VCaP (cell line): Measurements from ENCODE around the gene TYW1.
"Not testable (repeated sequence)": the region's sequence is repeated elsewhere in the genome, so short reads cannot be mapped to it uniquely, and the experiment has no call there.

Source experiments
- H3K27ac ChIP-seq: fragments of 450-650 bp; 2 replicates; pipeline ENCODE4 v1.5.1; 2017
- TF ChIP-seq, protein P1 (sequence below): fragments of 450-650 bp; conservative IDR thresholded peaks from 2 replicates; pipeline ENCODE4 v1.5.1; 2017; ENCODE audit warnings: mild to moderate bottlenecking, moderate library complexity

The TYW1 gene

DNA sequence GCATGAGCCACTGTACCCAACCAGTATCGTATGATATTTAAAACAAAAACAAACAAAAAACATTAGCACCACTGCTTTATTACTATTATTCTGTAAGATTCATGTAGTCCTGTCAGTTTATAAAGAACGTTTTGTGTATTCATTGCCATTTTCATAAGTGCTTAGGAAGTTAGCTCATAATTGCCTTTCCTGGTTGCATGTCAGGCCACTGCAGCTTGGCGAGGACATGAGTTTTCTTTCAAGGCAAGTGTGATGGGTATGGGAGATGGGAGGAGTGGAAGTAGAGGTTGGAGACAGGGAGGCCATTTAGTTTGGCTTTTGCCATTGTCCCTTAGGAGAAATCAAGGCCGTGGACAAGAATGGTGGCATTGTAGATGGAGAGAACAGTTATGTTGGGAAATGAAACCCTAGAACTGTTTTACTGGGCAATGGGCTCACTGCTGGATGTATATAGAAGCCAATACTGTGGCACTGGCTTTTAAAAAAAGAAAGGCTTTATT, 48.9 kb downstream of the TYW1 start:
- TF ChIP-seq, protein P1, sequence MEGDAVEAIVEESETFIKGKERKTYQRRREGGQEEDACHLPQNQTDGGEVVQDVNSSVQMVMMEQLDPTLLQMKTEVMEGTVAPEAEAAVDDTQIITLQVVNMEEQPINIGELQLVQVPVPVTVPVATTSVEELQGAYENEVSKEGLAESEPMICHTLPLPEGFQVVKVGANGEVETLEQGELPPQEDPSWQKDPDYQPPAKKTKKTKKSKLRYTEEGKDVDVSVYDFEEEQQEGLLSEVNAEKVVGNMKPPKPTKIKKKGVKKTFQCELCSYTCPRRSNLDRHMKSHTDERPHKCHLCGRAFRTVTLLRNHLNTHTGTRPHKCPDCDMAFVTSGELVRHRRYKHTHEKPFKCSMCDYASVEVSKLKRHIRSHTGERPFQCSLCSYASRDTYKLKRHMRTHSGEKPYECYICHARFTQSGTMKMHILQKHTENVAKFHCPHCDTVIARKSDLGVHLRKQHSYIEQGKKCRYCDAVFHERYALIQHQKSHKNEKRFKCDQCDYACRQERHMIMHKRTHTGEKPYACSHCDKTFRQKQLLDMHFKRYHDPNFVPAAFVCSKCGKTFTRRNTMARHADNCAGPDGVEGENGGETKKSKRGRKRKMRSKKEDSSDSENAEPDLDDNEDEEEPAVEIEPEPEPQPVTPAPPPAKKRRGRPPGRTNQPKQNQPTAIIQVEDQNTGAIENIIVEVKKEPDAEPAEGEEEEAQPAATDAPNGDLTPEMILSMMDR: no peak
- no peak overlapping the region for H3K27ac ChIP-seq

DNA sequence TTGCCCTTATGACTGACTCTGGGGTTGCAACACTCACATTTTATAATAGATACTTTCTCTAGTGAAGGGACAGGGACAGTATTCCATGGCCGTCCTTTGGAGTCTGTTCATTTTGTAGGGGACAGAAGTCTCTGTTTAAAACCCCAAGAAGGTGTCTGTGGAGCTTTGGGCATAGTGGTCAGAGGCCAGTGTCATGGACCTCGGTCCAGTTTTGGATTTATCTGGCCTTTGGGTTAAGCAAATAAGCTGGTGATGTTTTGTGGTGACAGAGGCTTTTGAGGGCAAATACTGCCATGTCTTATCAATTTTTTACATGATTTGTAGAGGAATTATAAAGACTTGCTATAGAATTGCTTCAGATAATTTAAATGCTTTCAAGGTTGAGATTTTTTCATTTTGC, 50.2 kb downstream of the TYW1 start:
- H3K27ac ChIP-seq: not testable (repeated sequence)

DNA sequence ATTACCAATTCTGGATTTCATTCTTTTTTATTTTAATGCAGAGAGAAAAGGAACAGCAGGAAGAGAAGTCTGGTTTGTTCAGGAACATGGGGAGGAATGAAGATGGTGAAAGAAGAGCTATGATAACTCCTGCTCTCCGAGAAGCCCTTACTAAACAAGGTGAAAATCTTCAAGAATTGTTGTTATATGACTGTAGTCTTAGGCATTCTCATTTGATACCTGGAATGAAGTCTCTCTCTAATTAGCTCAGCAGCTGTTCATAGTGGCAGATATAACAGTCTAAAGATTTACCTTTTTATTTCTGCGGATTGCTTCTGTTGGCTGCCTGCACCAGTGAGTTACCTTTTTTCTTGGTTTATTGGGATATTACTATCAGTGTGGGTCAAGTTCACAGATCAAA, 53.3 kb downstream of the TYW1 start:
- not testable (repeated sequence) for H3K27ac ChIP-seq

DNA sequence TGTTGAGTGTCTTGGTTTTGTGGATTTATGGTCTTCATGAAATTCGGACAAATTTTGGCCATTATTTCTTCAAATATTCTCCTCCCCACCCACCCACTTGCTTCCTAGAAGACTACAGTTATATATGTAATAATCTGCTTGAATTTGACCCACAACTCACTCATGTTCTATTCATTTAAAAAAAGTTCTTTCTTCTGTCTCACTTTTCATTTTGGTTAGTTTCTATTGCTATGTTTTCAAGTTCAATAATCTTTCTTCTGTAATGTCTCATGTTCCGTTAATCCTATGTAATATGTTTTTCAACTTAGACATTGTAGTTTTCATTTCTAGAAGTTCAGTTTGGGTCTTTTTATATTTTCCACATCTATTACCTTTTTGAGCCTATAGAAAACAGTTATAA, 55.5 kb downstream of the TYW1 start:
- not testable (repeated sequence) for H3K27ac ChIP-seq

DNA sequence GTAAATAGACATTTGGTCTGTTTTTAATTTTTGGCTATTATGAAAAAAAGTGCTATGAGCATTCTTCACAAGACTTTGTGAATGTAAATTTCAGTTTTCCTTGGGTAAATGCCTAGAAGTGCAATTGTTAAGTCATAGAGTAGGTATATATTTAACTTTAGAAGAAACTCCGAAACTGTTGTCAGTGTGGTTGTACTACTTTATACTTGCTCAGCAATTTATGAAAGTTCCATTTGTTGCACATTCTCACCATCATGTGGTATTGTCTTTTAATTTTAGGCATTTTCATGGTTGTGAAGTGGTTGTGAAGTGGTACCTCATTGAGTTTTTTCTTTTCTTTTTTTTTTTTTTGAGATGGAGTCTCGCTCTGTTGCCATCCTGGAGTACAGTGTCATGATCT, 60.0 kb downstream of the TYW1 start:
- TF ChIP-seq, protein P1: no peak
- no peak overlapping the region for H3K27ac ChIP-seq

DNA sequence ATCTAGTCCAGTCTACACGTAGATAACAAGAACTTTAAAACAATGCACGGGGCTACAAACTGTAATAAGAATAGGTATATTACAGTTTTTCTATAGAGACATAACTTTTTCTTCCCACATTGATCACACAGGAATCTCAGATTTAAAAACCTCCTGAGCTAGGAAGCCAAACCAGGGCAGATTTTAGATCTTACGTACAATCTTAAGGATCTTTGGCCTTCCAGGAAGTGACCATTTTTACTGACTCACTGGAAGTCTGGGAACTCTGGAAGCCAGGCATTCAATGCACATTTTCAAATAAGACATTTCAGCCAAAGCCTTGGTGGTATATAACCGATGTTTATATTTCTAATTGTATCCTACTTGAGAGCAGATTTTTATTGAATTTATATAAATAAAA, 64.7 kb downstream of the TYW1 start:
- not testable (repeated sequence) for H3K27ac ChIP-seq

DNA sequence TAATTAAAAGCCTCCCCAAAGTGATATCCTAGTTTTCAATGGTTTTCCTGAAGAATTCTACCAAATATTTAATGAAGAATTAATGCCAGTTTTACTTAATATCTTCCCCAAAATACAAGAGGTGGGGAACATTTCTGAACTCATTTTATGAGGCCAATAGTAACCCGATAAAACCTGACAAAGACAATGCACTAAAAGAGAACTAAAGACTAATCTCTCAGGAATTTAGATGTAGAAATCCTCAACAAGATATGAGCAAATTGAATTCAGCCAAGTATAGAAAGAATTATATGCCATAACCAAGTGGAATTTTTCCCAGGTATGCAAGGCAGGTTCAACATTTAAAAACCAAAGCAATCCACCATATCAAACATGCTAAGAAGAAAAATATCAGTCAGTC, 66.2 kb downstream of the TYW1 start:
- H3K27ac ChIP-seq: not testable (repeated sequence)

DNA sequence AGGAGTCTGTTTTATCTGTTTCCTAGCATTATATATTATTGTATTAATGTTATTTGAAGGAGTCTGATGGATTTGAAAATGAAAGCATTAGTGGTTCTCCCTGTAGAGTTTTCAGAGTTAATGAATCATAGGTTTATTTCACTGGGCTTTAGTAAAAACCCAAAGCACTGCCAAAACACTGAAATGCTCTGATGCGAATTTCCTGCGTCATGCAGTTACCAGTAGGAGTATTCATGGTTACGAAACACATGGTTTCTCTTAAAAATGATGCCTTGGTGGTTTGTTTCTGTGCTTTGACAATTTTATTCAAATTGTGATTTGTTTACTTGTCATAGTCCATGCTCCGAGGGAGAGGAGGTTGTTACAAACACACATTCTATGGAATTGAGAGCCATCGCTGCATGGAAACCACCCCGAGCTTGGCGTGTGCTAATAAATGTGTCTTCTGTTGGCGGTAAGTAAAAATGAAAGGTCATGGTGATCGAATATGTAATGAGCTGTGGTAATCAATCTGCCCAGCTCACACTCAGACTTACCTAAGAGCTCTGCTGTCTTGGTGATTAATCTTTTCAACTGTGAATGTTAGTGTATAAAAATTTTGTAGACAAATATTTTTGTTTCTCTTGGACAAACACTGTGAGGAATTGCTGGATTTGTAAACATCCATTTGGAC, 70.5 kb downstream of the TYW1 start:
- peak overlapping the region; percentile 54 for H3K27ac ChIP-seq

DNA sequence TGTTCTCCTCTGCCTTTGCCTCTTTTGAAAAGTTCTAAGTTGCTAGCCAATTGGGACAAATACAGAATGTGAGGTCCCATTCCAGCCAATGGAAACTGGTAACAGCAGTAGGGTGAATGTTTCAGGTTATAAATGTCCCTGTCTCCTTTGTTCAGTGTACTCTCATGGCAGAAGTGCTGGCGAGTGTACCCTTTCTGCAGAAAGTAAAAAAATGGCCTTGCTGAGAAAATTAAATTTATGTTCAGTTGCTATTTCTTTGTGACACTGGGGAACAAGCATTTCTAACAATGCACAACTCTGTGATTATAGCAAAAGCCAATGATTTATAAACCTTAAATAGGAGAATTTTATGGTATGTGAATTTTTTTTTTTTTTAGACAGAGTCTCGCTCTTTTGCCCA, 79.5 kb downstream of the TYW1 start:
- H3K27ac ChIP-seq: not testable (repeated sequence)

DNA sequence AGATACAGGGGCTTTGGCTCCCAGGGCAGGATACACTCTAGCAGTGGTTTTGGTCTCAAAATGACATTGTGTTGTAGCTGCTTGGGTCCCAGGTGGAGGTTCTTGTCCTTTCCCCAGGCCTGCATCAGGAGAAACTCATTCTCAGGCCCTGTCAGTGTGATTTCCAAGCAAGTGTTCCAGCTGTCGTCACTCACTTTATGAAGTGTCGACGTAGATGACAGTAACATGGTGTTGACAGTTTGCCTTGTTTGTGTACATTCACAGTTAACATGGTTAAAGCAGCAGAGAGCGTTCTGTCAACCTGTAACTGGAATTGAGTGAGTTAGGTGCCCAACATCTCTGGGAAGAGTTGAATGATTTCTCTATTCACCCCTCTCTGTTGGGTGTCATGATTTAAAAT, 86.2 kb downstream of the TYW1 start:
- not testable (repeated sequence) for H3K27ac ChIP-seq

DNA sequence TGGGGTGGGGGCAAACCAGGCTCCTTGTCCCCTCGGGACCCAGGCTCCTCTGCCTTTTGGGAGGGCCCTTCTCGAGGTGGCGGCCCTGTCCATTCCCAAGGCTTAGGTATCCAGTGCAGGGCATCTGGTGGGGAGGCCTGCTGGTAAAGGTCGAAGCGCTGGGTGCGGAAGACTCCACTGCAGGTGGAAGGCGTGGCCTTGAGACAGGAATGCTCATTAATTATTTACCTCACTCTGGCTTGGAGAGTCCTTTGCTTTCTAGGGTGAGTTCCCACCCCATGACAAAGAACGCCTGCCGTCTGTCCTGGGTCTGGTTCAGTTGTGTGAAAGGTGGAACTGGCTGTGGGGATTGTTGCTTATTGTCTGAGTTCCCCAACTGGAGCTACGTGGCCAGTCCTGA, 92.6 kb downstream of the TYW1 start:
- H3K27ac ChIP-seq: not testable (repeated sequence)

DNA sequence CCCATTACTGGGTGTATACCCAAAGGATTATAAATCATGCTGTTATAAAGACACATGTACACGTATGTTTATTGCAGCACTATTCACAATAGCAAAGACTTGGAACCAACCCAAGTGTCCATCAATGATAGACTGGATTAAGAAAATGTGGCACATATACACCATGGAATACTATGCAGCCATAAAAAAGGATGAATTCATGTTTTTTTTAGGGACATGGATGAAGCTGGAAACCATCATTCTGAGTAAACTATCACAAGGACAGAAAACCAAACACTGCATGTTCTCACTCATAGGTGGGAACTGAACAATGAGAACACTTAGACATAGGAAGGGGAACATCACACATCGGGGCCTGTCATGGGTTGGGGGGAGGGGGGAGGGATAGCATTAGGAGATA, 94.4 kb downstream of the TYW1 start:
- H3K27ac ChIP-seq: not testable (repeated sequence)

DNA sequence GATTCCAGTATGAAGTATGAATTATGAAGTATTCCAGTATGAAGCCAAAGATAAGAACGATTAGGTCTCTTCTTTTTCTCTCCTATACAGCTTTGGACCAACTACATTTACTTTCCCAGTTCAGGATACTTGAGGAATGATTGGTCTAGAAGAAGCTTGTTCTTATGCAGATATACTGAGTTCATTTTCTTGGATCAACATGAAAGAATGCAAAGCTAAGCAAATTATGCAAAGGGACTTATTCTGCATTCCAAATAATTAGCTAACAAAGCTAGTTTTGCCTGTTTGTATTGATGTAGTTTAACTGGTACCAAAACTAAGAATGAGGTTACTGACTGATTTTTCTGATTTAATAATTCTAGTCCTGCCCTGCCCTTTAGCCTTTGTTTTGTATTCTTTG, 101.4 kb downstream of the TYW1 start:
- H3K27ac ChIP-seq: not testable (repeated sequence)

DNA sequence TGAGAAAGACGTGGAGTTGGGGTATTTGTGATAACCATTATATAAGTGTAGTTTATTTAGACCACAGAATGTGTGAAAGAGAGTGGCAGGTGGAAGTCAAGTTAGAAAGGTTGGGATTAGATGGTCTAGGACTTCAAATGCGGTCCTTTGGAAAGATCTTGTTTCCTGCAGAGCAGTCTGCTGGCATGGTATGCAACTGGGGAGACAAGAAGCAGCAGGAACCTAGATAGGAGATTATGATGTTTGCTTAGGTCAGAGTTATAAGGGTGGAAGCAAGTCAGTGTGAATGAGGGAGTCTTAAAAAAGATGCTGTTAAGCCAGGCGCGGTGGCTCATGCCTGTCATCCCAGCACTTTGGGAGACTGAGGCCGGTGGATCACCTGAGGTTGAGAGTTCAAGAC, 102.8 kb downstream of the TYW1 start:
- H3K27ac ChIP-seq: not testable (repeated sequence)

DNA sequence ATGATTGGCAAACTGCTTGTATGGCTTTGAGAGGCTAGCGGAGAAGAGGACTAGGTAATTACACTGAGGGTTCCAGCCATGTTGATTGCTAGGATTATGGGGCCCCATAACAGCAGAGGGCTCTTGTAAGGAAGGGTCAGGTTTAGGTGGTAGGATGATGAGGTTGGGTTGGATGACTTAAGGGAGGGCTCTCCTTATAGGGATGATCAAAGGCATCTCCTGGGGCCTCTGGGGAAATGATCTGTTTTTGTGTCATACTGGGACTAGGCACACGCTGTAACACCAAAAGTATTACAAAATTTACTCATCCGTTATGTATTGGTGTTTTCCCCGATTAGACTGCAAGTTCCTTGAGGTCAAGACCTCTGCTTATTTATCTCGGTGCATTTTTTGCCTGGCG, 103.4 kb downstream of the TYW1 start:
- H3K27ac ChIP-seq: not testable (repeated sequence)
